Caco-2 (cell line): ENCODE results near the gene KCNE4. TPM values are rescaled to one million over a fixed set of nuclear protein-coding genes. Genes with fewer than 3 reads are reported as not detected.

ENCODE experiments used
- BruUV-seq: library from RNA; stranded (reverse); fragments of 400-500 nt; replicated peaks from 2 replicates; lab custom pipeline; 2021; lab: Mats Ljungman, UMichigan
- CTCF ChIA-PET: fragments of 300-600 bp; sonication (Branson Sonifier 250); formaldehyde crosslinking; loops from one replicate; lab custom pipeline; 2022; ENCODE audit warnings: antibody characterized with exemption; lab: Charles Lee
- POLR2A ChIA-PET: fragments of 300-600 bp; sonication (Branson Sonifier 250); formaldehyde crosslinking; loops from one replicate; lab custom pipeline; 2022; ENCODE audit warnings: antibody characterized with exemption; lab: Charles Lee
- DNase-seq, 2 experiments: peaks; one replicate each; pipeline versions ENCODE4 v3.0.0 to v3.0.0-alpha.2; 2020 to 2022
- H3K27me3 ChIP-seq: replicated peaks from 2 replicates; pipeline ENCODE4 v1.6.0; 2011; ENCODE audit warnings: low read length; ENCODE audit not compliant: control insufficient read depth, insufficient read depth
- H3K36me3 ChIP-seq: 2 replicates; pipeline ENCODE4 v1.5.1; 2011; ENCODE audit warnings: low read length; ENCODE audit not compliant: control insufficient read depth, insufficient read depth
- H3K4me1 ChIP-seq: fragments of 250-450 bp; sonication (Bioruptor Pico); 2 replicates; pipeline ENCODE4 v1.5.1; 2020; ENCODE audit warnings: mild to moderate bottlenecking
- H3K4me3 ChIP-seq: 2 replicates; pipeline ENCODE4 v1.5.1; 2011; ENCODE audit warnings: low read depth, mild to moderate bottlenecking, control low read depth, low read length
- H3K9me3 ChIP-seq: fragments of 250-450 bp; sonication (Bioruptor Pico); 2 replicates; pipeline ENCODE4 v1.5.1; 2020; ENCODE audit warnings: mild to moderate bottlenecking, moderate library complexity
- H3K27ac Mint-ChIP-seq: one replicate; pipeline ENCODE4 v1.8.0; 2022; ENCODE audit warnings: mixed read lengths; ENCODE audit not compliant: unreplicated experiment
- H3K27me3 Mint-ChIP-seq: one replicate; pipeline ENCODE4 v1.8.0; 2022; ENCODE audit warnings: mixed read lengths; ENCODE audit not compliant: insufficient read depth, unreplicated experiment
- H3K36me3 Mint-ChIP-seq: one replicate; pipeline ENCODE4 v1.8.0; 2022; ENCODE audit warnings: mild to moderate bottlenecking, mixed read lengths; ENCODE audit not compliant: insufficient read depth, unreplicated experiment
- H3K4me1 Mint-ChIP-seq: one replicate; pipeline ENCODE4 v1.8.0; 2022; ENCODE audit warnings: low read depth, mixed read lengths; ENCODE audit not compliant: unreplicated experiment
- H3K4me3 Mint-ChIP-seq: one replicate; pipeline ENCODE4 v1.8.0; 2022; ENCODE audit warnings: mild to moderate bottlenecking, moderate library complexity, mixed read lengths; ENCODE audit not compliant: unreplicated experiment
- H3K9me3 Mint-ChIP-seq: one replicate; pipeline ENCODE4 v1.8.0; 2022; ENCODE audit warnings: mixed read lengths; ENCODE audit not compliant: unreplicated experiment
- intact Hi-C: fragments of 100-400 bp; cut with micrococcal nuclease; formaldehyde crosslinking; loops from one replicate; pipeline ENCODE4 v1.10.0; 2022; ENCODE audit not compliant: unreplicated experiment
- total RNA-seq: library from RNA; stranded (reverse); gene quantifications from 2 replicates; pipeline ENCODE4 v1.2.3, GENCODE V29; 2022
- TF ChIP-seq, protein P1 (sequence below), 2 experiments: fragments of 200-600 bp in 1 of 2; IDR thresholded peaks; 1 replicate in 1 of 2; 2 replicates in 1 of 2; pipeline versions ENCODE4 v1.5.1 to v1.8.0; 2011 to 2022; ENCODE audit warnings: antibody characterized with exemption in 1 of 2, control low read depth in 1 of 2, inconsistent platforms in 1 of 2, low read depth in 1 of 2, low read length in 1 of 2, mild to moderate bottlenecking in 1 of 2, moderate library complexity in 1 of 2; ENCODE audit not compliant: insufficient read depth in 1 of 2, severe bottlenecking in 1 of 2, unreplicated experiment in 1 of 2

Gene KCNE4
- total RNA-seq, 1 experiment from 2014 or later = not detected

DNA sequence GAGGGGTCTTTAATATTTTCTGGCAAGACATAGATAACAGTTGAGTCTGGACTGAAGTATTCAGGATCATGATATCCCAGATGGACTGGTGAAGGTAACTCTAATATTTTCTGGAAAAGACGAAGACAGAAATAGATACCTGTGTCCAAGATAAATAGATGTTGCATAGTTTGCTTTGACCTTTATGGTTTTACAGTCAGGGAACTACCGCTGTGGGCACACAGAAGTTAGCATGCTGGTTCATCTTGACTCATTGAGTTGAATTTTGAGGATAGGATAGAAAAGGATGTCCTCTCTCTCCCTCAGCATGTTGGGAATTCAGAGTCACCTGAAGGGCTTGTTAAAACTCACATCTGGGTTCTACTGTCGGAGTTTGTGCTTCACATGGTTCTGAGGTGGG lies 20.8 kb downstream of the KCNE4 start:
- intact Hi-C loops = no loop called here
- no peaks in the 10 kb centered on the region for H3K36me3 ChIP-seq
- no peaks in the 10 kb centered on the region; the same call in 1 of the 2 replicates for H3K27me3 ChIP-seq
- Mint-ChIP-seq H3K4me3 (no peak overlapping the region), H3K27me3 (peaks cover 7% of the 10 kb centered on the region), H3K36me3 (no peaks in the 10 kb centered on the region), H3K27ac (no peak overlapping the region), H3K4me1 (no peaks in the 10 kb centered on the region), H3K9me3 (no peaks in the 10 kb centered on the region)
- ChIA-PET CTCF (no interaction called here), POLR2A (no interaction called here)
- no peak overlapping the region for H3K4me3 ChIP-seq
- no peaks in the 10 kb centered on the region for H3K4me1 ChIP-seq
- TF ChIP-seq, protein P1, sequence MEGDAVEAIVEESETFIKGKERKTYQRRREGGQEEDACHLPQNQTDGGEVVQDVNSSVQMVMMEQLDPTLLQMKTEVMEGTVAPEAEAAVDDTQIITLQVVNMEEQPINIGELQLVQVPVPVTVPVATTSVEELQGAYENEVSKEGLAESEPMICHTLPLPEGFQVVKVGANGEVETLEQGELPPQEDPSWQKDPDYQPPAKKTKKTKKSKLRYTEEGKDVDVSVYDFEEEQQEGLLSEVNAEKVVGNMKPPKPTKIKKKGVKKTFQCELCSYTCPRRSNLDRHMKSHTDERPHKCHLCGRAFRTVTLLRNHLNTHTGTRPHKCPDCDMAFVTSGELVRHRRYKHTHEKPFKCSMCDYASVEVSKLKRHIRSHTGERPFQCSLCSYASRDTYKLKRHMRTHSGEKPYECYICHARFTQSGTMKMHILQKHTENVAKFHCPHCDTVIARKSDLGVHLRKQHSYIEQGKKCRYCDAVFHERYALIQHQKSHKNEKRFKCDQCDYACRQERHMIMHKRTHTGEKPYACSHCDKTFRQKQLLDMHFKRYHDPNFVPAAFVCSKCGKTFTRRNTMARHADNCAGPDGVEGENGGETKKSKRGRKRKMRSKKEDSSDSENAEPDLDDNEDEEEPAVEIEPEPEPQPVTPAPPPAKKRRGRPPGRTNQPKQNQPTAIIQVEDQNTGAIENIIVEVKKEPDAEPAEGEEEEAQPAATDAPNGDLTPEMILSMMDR (IDR thresholded peaks at IDR 0.05; ENCODE audit: insufficient read depth in 1 of 2, low read depth in 1 of 2, low read length in 1 of 2, severe bottlenecking in 1 of 2, unreplicated experiment in 1 of 2) = no peak
- no peak for DNase-seq
- no peaks in the 10 kb centered on the region for H3K9me3 ChIP-seq
- BruUV-seq = no TSS peak

DNA sequence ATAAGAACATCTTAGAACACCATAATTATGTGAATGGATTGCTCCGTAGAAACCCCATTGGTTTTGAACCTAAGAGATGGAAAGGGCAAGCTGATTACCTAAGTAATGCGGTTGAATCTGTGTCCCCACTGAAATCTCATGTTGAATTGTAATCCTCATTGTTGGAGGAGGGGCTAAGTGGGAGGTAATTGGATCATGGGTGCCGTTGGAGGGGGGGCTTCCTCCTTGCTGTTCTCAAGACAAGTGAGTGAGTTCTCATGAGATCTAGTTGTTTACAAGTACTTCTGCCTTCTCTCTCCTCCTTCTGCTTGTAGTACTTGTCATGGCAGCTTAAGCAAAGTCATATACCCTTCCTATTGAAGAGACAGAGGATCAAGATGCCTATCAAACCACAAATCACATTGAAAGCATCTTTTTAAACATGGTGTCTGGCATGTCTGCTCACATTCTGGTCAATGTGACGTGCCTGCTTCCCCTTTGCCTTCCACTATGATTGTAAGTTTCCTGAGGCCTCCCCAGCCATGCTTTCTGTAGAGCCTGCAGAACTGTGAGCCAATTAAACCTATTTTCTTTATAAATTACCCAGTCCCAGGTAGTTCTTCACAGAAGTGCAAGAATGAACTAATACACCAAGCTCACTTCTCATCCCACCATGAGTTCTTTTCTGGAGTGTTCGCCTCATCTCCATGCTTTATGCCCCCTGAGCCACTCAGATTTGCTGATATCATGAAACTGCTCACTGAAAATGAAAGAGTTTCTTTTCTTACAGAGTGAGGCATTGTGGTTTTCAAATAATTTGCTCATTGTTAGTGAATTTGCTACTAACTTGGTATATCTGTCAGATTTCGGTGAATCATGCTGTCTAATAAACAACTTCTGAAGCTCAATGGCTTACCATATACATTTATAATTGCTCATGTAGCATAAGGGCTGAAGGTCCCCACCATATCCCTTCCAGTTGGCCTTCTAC lies 23.6 kb downstream of the KCNE4 start:
- intact Hi-C loops = no loop called here
- ChIA-PET POLR2A (no interaction called here), CTCF (no interaction called here)
- no peaks in the 10 kb centered on the region for H3K36me3 ChIP-seq
- TF ChIP-seq, protein P1 (IDR thresholded peaks at IDR 0.05; ENCODE audit: insufficient read depth in 1 of 2, low read depth in 1 of 2, low read length in 1 of 2, severe bottlenecking in 1 of 2, unreplicated experiment in 1 of 2) = no peak
- Mint-ChIP-seq H3K27me3 (peaks cover 13% of the 10 kb centered on the region), H3K27ac (no peak overlapping the region), H3K36me3 (no peaks in the 10 kb centered on the region), H3K4me3 (no peak overlapping the region), H3K9me3 (no peaks in the 10 kb centered on the region), H3K4me1 (no peaks in the 10 kb centered on the region)
- no peak for DNase-seq
- no peaks in the 10 kb centered on the region for H3K4me1 ChIP-seq
- no peak overlapping the region for H3K4me3 ChIP-seq
- 0 out of 2 replicates have a peak, but pooled peaks cover 3% of the 10 kb centered on the region for H3K9me3 ChIP-seq
- no peaks in the 10 kb centered on the region; the same call in 1 of the 2 replicates for H3K27me3 ChIP-seq
- no TSS peak for BruUV-seq

DNA sequence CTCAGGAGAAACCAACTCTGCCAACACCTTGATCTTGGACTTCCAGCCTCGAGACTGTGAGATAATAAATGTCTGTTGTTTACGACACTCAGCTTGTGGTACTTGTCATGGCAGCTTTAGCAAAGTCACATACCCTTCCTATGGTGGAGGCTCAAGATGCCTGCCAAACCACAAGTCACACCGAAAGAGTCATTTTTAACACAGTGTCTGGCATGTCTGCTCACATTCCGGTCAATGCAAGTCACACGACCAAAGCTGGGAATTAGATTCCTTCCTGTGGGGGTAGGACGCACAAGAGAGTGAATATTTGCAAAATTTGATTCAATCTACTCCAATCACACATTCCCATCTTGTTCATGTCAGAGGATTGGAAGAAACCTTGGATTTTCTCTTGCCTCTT lies 24.6 kb downstream of the KCNE4 start:
- Histone ChIP-seq H3K36me3 (no peaks in the 10 kb centered on the region), H3K9me3 (0 out of 2 replicates have a peak, but pooled peaks cover 3% of the 10 kb centered on the region), H3K27me3 (no peaks in the 10 kb centered on the region; the same call in 1 of the 2 replicates), H3K4me3 (no peak overlapping the region), H3K4me1 (no peaks in the 10 kb centered on the region)
- no TSS peak for BruUV-seq
- intact Hi-C loops = no loop called here
- Mint-ChIP-seq H3K36me3 (no peaks in the 10 kb centered on the region), H3K4me1 (no peaks in the 10 kb centered on the region), H3K27me3 (peaks cover 13% of the 10 kb centered on the region), H3K9me3 (no peaks in the 10 kb centered on the region), H3K27ac (no peak overlapping the region), H3K4me3 (no peak overlapping the region)
- CTCF ChIA-PET = no interaction called here
- DNase-seq = no peak
- TF ChIP-seq, protein P1 (IDR thresholded peaks at IDR 0.05; ENCODE audit: insufficient read depth in 1 of 2, low read depth in 1 of 2, low read length in 1 of 2, severe bottlenecking in 1 of 2, unreplicated experiment in 1 of 2) = no peak
- POLR2A ChIA-PET = no interaction called here
